GM20431 (cell line): Measurements from ENCODE around the gene DBNDD2.

ENCODE experiments used
- in situ Hi-C: fragments of 300-500 bp; cut with MseI, MboI; formaldehyde crosslinking; loops from one replicate; pipeline ENCODE4 v1.15.0; 2020; ENCODE audit warnings: low sequenced_read_pairs; ENCODE audit not compliant: unreplicated experiment

The DBNDD2 gene

GRCh38 chr20:45410887-45411286 lies 2.8 kb downstream of the DBNDD2 start:
- in situ Hi-C loops, result no loop called here

- in situ Hi-C loops, result no loop called here
These were observed 4.6 kb downstream of the DBNDD2 start for GRCh38 chr20:45412653-45413052.

GRCh38 chr20:45413479-45413878 lies 5.4 kb downstream of the DBNDD2 start:
- in situ Hi-C loops, result no loop called here

- in situ Hi-C loops, result no loop called here
These were observed 7.9 kb downstream of the DBNDD2 start, which contains the start of gene PIGT for GRCh38 chr20:45415822-45416637. PIGT (plus strand) TSS chr20:45416141; CDS start chr20:45416157, 16 bp downstream.

- in situ Hi-C loops, result no loop called here
These were observed 8.8 kb downstream of the DBNDD2 start for GRCh38 chr20:45416917-45417316.

- in situ Hi-C loops, result no loop called here
These were observed 11.4 kb downstream of the DBNDD2 start for GRCh38 chr20:45419188-45420091.

GRCh38 chr20:45420125-45420524 lies 12.0 kb downstream of the DBNDD2 start:
- in situ Hi-C loops, result no loop called here

GRCh38 chr20:45423700-45424099 lies 15.6 kb downstream of the DBNDD2 start:
- in situ Hi-C loops, result no loop called here

- in situ Hi-C loops, result no loop called here
These were observed 17.5 kb downstream of the DBNDD2 start for GRCh38 chr20:45425561-45425960.

GRCh38 chr20:45426320-45427016 lies 18.4 kb downstream of the DBNDD2 start:
- in situ Hi-C loops, result no loop called here

GRCh38 chr20:45427236-45428149 lies 19.4 kb downstream of the DBNDD2 start:
- in situ Hi-C loops, result no loop called here

GRCh38 chr20:45429618-45430017 lies 21.5 kb downstream of the DBNDD2 start:
- in situ Hi-C loops, result loop anchor here (10.0 kb wide), 1 partner anchor 55 kb away; the partner anchor contains the start of gene TP53TG5

- in situ Hi-C loops, result loop anchor here (10.0 kb wide), 1 partner anchor 57 kb away; the partner anchor contains the start of gene TP53TG5
These were observed 24.2 kb downstream of the DBNDD2 start for GRCh38 chr20:45432294-45432693.

GRCh38 chr20:45433316-45433715 lies 25.2 kb downstream of the DBNDD2 start:
- in situ Hi-C loops, result loop anchor here (10.0 kb wide), 1 partner anchor 59 kb away; the partner anchor contains the start of gene TP53TG5

GRCh38 chr20:45433976-45434375 lies 25.9 kb downstream of the DBNDD2 start:
- in situ Hi-C loops, result loop anchor here (10.0 kb wide), 1 partner anchor 59 kb away; the partner anchor contains the start of gene TP53TG5

- in situ Hi-C loops, result loop anchor here (10.0 kb wide), 1 partner anchor 62 kb away; the partner anchor contains the start of gene TP53TG5
These were observed 28.8 kb downstream of the DBNDD2 start for GRCh38 chr20:45436732-45437485.

GRCh38 chr20:45440424-45440823 lies 32.3 kb downstream of the DBNDD2 start:
- in situ Hi-C loops, result no loop called here
